Sigmoid colon (tissue), 4 donors: Measurements from ENCODE around the gene ZFYVE28.

Experiments used
- CTCF ChIP-seq, 4 experiments: fragments of 450-650 bp in 3 of 4; fragments of 200-600 bp in 1 of 4; IDR thresholded peaks; one replicate each; pipeline ENCODE4 v1.5.1; 2016 to 2019; ENCODE audit warnings: antibody characterized with exemption in 4 of 4, mild to moderate bottlenecking in 3 of 4, moderate library complexity in 2 of 4
- EP300 ChIP-seq, 4 donors: sonication (generic); formaldehyde crosslinking; IDR thresholded peaks; one replicate each; pipeline ENCODE4 v1.6.1; 2017; ENCODE audit warnings: antibody characterized with exemption in 4 of 4
- POLR2A ChIP-seq, 2 donors: fragments of 450-650 bp; IDR thresholded peaks; one replicate each; pipeline ENCODE4 v1.6.1; 2016; ENCODE audit warnings: antibody characterized with exemption in 2 of 2, mild to moderate bottlenecking in 2 of 2, moderate library complexity in 2 of 2
- POLR2AphosphoS5 ChIP-seq, 4 donors: sonication (generic); formaldehyde crosslinking; IDR thresholded peaks; one replicate each; pipeline ENCODE4 v1.6.1; 2017; ENCODE audit warnings: antibody characterized with exemption in 4 of 4

- TF ChIP-seq POLR2A (IDR thresholded peaks at IDR 0.05) (no peak), CTCF (IDR thresholded peaks at IDR 0.05) (no peak), EP300 (IDR thresholded peaks at IDR 0.05) (no peak), POLR2AphosphoS5 (IDR thresholded peaks at IDR 0.05) (no peak)
Measured at GRCh38 chr4:2300431-2301224, 117.8 kb downstream of the ZFYVE28 start.
